Activated CD4-positive, alpha-beta T cell treated with anti-CD3 and anti-CD28 coated beads for 1 hour (primary cell): ENCODE data around the gene SVBP.
A peak's percentile ranks its signal among the peaks of the same experiment; 100 is the strongest.

Experiments used
- DNase-seq: peaks from one replicate; pipeline ENCODE4 v3.0.0-alpha.2; 2020

Gene SVBP

GRCh38 chr1:42797979-42798378, 19.2 kb downstream of the SVBP start:
- no peak for DNase-seq

- DNase-seq: no peak
Observed at GRCh38 chr1:42797414-42797813, 19.8 kb downstream of the SVBP start.

GRCh38 chr1:42793824-42794223, 23.4 kb downstream of the SVBP start:
- no peak for DNase-seq

- no peak for DNase-seq
Observed at GRCh38 chr1:42788021-42788420, 29.2 kb downstream of the SVBP start.

- DNase-seq: no peak
Observed at GRCh38 chr1:42786097-42786496, 31.1 kb downstream of the SVBP start.

- DNase-seq: peak; percentile 26
Observed at GRCh38 chr1:42784946-42785693, 32.1 kb downstream of the SVBP start, which contains the start of gene TMEM269. Gene TMEM269 (plus strand): TSS chr1:42784991. CDS start chr1:42789894, 4,903 bp downstream.

GRCh38 chr1:42784547-42784945, 32.7 kb downstream of the SVBP start:
- no peak for DNase-seq

GRCh38 chr1:42783092-42783491, 34.1 kb downstream of the SVBP start:
- DNase-seq: no peak

GRCh38 chr1:42780176-42780575, 37.0 kb downstream of the SVBP start:
- no peak for DNase-seq

GRCh38 chr1:42779725-42780124, 37.5 kb downstream of the SVBP start:
- no peak for DNase-seq

GRCh38 chr1:42777852-42778251, 39.3 kb downstream of the SVBP start:
- no peak for DNase-seq

GRCh38 chr1:42776502-42776901, 40.7 kb downstream of the SVBP start:
- no peak for DNase-seq

GRCh38 chr1:42774928-42775526, 42.2 kb downstream of the SVBP start:
- no peak for DNase-seq

GRCh38 chr1:42773420-42773819, 43.8 kb downstream of the SVBP start:
- no peak for DNase-seq

GRCh38 chr1:42769811-42770210, 47.4 kb downstream of the SVBP start:
- DNase-seq: no peak

- no peak for DNase-seq
Observed at GRCh38 chr1:42768172-42768571, 49.0 kb downstream of the SVBP start.

GRCh38 chr1:42767510-42768000, 49.6 kb downstream of the SVBP start:
- no peak for DNase-seq

GRCh38 chr1:42766741-42767509, 50.3 kb downstream of the SVBP start, which contains the start of the genes C1orf50 and P3H1:
Gene C1orf50 (plus strand): TSS chr1:42767249. CDS start chr1:42767312, 63 bp downstream.
Gene P3H1 (minus strand): TSS chr1:42767028. CDS start chr1:42766971, 57 bp downstream.
- peak; percentile 100 for DNase-seq

GRCh38 chr1:42765832-42766740, 51.1 kb downstream of the SVBP start:
- DNase-seq: no peak

GRCh38 chr1:42765269-42765668, 51.9 kb downstream of the SVBP start:
- no peak for DNase-seq

- DNase-seq: no peak
Observed at GRCh38 chr1:42762269-42762668, 54.9 kb downstream of the SVBP start.

- no peak for DNase-seq
Observed at GRCh38 chr1:42761567-42761966, 55.6 kb downstream of the SVBP start.
